ENCODE results near the gene EPS8L2.
A peak's percentile ranks its signal among the peaks of the same experiment; 100 is the strongest.

EPS8L2 gene

DNA sequence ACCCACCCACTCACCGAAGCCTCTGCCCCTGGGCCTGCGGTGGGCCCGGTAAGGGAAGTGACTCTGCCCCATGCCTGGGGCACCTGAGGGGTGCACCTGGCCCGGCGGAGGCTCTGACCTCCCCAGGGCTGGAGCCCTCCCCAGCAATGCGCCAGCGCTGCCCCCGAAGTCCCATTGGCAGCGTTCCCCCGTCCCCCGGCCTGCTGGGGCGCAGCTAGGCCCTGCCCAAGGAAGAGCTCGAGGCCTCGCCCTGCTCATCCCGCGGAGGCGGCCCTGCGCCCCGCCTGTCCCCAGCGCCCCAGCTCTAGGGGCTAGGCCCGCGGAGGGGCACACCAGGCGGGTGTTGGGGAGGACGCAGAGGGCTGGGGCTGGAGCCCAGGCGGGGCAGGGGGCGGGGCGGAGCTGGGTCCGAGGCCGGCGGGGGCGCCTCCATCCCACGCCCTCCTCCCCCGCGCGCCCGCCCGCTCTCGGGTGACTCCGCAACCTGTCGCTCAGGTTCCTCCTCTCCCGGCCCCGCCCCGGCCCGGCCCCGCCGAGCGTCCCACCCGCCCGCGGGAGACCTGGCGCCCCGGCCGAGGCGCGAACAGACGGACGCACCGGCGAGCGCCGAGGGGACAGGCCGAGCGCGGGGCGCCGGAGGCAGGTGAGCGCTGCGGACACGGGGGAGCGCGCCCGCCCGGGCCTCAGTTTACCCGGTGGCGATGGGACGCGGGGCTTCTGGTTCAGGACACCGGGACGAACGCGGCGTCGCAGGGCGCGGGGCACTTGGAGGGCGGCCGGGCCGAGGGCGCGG is at the start of gene EPS8L2:
EPS8L2 (plus strand) TSS at position 586 of the 793 bp plus-strand sequence. CDS start 3,177 bp downstream, outside the sequence.
- DNase-seq (ENCODE audit: low read depth): no peak

DNA sequence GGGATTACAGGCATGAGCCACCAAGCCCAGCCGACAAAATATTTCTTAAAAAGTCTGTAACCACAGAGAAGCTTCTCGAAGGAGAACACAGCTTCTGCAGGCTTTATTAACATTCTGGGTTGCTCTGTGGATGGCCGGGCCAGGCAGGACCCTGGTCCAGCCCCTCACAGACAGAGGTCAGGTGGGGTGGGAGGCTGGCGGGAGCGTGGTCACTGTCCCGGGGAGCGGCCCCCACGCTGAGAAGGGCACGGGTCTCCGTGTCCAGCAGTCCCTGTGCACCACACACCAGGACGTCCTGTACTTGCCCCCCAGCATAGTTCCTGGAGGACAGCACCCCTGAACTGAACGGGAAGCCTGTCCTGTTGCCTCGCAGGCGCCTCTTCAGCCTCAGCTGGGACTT is 49.6 kb upstream of the EPS8L2 start:
- DNase-seq (ENCODE audit: low read depth): no peak

DNA sequence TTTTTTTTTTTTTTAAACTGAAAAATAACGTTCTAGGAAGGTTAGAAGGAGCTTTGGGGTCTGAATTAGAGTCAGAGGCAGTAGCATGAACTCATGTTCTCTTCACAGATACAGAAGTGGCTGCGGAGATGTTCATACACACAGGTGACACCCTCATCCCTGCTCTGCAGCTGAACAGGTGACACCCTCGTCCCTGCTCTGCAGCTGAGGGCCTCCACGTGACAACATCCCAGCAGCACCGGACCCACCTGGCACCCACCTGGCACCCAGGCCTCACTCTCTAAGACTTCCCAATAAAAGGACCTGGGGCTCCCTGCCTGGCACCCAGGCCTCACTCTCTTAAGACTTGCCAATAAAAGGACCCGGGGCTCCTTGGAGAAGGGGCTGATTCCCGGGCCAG is 49.2 kb upstream of the EPS8L2 start:
- no peak for DNase-seq (ENCODE audit: low read depth)

GRCh38 chr11:657691-658126 is 48.3 kb upstream of the EPS8L2 start:
- DNase-seq (ENCODE audit: low read depth): no peak

DNA sequence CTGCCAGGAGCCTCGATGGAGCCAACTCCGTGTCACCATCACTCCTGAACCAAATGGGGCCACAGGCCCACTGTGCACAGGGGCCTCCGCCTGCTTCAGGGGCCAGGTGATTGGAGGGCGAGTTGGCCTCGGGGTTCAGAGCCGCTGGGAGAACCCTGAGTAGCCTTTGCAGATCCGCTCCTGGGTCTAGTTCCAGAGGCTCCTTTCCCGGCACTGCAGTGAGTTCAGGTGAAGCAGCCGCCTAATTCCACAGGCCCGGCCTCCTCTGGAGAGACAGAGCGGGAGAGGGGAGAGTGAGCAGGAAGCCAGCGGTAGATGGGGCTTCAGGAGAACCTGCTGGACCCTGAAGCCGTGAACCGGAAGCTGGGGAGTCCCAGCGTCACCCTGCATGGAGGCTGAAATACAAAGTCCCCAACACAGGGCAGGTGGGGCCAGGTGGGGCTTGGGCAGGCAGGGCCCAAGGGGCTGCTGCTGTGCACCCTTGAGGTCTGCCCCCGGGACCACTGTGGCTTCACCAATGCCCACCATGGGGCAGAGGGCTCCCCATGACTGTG is 46.4 kb upstream of the EPS8L2 start:
- no peak for DNase-seq (ENCODE audit: low read depth)

DNA sequence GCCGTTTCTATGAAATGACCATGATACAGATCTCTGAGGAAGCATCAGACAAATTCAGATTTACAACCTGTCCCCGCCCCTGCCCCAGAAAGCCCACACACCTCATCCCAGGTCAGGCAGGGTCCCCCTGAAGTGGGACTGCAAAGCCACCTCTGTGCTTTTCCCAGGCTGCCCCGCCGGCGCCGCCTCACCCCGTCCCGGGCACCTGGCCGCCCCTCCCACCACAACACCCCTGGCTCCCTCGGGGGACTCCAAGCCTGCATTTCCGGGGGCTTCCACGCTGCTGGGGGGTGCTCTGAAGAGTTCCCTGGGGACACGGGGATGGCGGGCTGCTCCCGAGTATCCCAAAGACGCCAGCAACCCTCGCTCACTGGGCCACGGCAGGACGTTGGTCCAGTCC is 45.8 kb upstream of the EPS8L2 start:
- DNase-seq (ENCODE audit: low read depth): no peak

DNA sequence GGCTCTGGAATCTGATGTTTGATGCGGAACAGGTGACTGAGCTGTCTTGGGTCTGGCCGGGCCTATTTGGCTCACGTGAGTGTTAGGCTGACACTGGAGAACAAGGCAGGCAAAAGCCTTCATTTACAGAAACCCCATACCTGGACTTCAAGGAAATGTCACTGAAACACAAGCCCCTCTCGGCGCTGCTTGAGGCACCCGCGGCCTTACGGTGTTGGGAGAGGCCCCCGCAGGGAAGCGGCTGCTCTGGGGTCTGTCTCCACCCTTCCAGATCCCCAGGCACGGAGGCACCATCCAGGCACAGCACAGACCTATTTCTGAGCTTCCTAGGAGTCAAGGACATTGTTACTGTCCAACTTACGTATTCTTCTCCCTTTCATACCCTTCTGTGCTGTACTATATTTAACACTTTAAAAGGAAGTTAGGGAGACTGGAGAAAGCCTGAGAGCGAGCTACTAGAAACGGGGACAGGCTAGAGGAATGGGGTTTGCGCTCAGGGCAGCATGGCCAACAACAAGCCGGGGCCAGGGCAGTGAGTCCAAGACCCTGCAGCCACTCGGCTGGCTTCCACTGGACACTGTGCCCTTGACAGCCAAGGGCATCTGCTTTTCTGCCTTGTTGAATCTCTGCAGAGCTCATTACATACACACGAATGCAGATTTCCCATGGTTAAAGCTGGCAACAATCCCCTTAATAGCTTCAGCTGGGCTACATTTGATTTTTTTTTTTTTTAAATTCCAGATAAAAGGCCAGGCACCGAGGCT is 45.2 kb upstream of the EPS8L2 start:
- DNase-seq (ENCODE audit: low read depth): no peak

DNA sequence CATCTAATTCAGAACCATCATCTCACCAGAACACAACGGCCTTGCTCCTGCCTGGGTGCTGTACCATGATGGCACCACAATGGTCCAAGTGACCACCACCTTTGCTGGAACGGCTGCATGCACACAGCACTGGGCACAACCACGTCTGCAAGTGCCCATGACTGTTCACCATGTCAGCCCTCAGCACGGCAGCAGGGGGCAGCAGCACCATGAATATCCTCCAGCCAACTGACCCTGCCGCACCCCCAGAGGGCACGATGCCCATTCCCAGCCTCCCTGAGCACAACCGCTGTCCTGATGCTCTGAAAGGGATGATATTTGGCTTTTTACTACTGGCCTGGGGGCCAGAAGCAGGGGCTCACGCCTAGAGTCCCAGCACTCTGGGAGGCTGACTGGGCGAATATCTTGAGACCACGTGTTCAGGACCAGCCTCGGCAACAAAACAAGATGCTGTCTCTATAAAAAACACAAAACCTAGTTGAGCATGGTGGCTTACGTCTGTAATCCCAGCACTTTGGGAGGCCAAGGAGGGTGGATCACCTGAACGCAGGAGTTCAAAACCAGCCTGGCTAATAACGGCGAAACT is 43.2 kb upstream of the EPS8L2 start:
- peak; percentile 42 for DNase-seq (ENCODE audit: low read depth)

- no peak for DNase-seq (ENCODE audit: low read depth)
Measured at GRCh38 chr11:665062-665703, 40.8 kb upstream of the EPS8L2 start.

- DNase-seq (ENCODE audit: low read depth): no peak
Measured at GRCh38 chr11:665704-666281, 40.2 kb upstream of the EPS8L2 start.

GRCh38 chr11:673866-674265 is 32.2 kb upstream of the EPS8L2 start:
- DNase-seq (ENCODE audit: low read depth): no peak

- no peak for DNase-seq (ENCODE audit: low read depth)
Measured at GRCh38 chr11:674406-674805, 31.6 kb upstream of the EPS8L2 start.

- DNase-seq (ENCODE audit: low read depth): no peak
Measured at GRCh38 chr11:678297-678696, 27.7 kb upstream of the EPS8L2 start.

GRCh38 chr11:679271-680207 is 26.5 kb upstream of the EPS8L2 start:
- DNase-seq (ENCODE audit: low read depth): no peak

DNA sequence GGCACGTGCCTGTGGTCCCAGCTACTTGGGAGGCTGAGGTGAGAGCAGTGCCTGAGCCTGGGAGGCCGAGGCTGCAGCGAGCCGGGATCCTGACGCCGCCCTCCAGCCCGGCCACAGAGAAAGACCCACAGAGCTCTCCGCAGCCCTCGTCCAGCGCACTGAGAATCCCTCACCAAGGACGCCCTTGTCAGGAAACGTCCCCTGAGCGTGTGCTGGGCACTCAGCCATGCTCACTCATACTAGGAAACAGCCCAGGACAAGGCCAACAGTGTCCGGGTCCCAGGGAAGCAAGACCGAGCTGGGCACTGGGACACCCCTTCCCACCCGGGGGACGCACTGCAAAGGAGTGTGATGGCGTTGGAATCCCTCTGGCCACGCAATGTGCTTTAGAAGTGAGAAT is 25.6 kb upstream of the EPS8L2 start:
- DNase-seq (ENCODE audit: low read depth): no peak

- no peak for DNase-seq (ENCODE audit: low read depth)
Measured at GRCh38 chr11:680970-681369, 25.1 kb upstream of the EPS8L2 start.

- no peak for DNase-seq (ENCODE audit: low read depth)
Measured at GRCh38 chr11:686451-687243, 19.4 kb upstream of the EPS8L2 start.

DNA sequence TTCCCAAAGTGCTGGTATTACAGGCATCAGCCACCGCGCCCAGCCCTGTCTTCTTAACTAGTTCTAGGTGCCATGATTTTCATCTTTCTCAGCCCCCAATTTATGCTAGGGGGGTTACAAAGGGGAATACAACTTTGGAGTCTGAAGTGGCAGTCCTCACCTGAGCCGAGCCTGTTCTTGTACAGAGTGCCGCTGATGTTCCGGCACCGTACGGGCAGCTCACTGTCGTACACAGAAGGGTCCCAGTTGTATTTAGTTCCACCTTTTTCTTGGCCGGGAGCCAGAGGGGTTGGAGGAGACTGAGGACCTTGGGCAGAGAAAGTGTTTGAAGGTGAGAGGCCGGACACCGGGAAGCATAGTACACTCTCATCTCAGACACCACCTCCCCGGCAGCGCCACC is 18.3 kb upstream of the EPS8L2 start:
- DNase-seq (ENCODE audit: low read depth): no peak

DNA sequence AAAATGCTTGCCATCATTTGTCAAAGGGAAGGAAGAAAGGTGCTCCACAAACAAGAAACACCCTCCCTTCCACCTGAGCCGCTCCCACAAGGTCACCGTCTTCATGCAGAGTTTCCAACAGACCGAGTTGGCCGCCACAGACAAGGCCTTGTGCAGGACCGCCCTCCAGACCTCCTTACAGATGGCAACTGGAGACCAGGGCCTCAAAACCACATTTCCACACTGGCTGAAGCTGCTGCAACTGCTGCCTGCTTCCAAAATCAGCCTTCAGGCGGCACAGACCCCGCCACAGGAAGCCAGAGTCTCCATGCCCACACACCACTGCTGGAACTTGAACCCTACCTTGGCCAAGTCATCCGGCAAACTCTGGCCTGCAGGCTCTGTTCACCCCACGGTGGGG is 17.4 kb upstream of the EPS8L2 start:
- no peak for DNase-seq (ENCODE audit: low read depth)

DNA sequence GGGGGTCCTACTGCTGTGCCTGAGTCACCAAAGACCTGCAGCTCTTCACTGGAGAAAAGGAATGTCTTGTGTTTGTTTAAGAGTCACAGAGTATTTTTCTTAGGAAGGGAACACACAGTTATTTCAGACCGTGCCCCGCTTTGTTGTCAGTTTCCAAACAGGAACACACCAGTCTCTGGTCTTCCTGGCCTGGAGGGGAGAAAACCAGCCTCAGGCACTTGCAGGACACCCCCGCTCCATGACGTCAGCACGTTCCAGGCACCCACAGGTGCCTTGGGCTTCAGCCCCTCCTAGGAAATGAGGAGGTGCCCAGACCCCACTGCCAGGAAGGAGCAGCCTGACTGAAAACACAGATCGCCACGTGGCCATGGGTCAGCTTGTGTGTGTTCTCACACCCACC is 16.4 kb upstream of the EPS8L2 start:
- DNase-seq (ENCODE audit: low read depth): no peak

Measured in activated T-cell treated with anti-CD3 and anti-CD28 coated beads for 48 hours (primary cell).